HEK293 (cell line): ENCODE data around the gene PPP1R8.

Experiments
- RBAK ChIP-seq: fragments of 450-650 bp; formaldehyde crosslinking; IDR thresholded peaks from 2 replicates; pipeline ENCODE4 v1.5.1; 2016; ENCODE audit warnings: missing biosample characterization, missing genetic modification characterization
- ZFP69B ChIP-seq: fragments of 450-650 bp; formaldehyde crosslinking; IDR thresholded peaks from 2 replicates; pipeline ENCODE4 v1.5.1; 2016; ENCODE audit warnings: missing biosample characterization, missing genetic modification characterization
- ZNF248 ChIP-seq: fragments of 450-650 bp; formaldehyde crosslinking; IDR thresholded peaks from 2 replicates; pipeline ENCODE4 v1.5.1; 2017; ENCODE audit warnings: missing biosample characterization, missing genetic modification characterization
- ZNF391 ChIP-seq: fragments of 450-650 bp; formaldehyde crosslinking; IDR thresholded peaks from 2 replicates; pipeline ENCODE4 v1.5.1; 2016; ENCODE audit warnings: low read depth, missing biosample characterization, missing genetic modification characterization, borderline replicate concordance
- ZNF558 ChIP-seq: fragments of 450-650 bp; formaldehyde crosslinking; IDR thresholded peaks from 2 replicates; pipeline ENCODE4 v1.5.1; 2016; ENCODE audit warnings: missing biosample characterization, missing genetic modification characterization
- ZNF654 ChIP-seq: fragments of 450-650 bp; formaldehyde crosslinking; IDR thresholded peaks from 2 replicates; pipeline ENCODE4 v1.5.1; 2016; ENCODE audit warnings: low read depth, missing biosample characterization, missing genetic modification characterization
- ZNF658 ChIP-seq: fragments of 450-650 bp; formaldehyde crosslinking; IDR thresholded peaks from 2 replicates; pipeline ENCODE4; 2016; ENCODE audit warnings: missing biosample characterization, missing genetic modification characterization
- ZNF747 ChIP-seq: fragments of 450-650 bp; formaldehyde crosslinking; IDR thresholded peaks from 2 replicates; pipeline ENCODE4 v1.5.1; 2016; ENCODE audit warnings: missing biosample characterization, missing genetic modification characterization
- TF ChIP-seq, protein P1 (sequence below): fragments of 450-650 bp; formaldehyde crosslinking; IDR thresholded peaks from 2 replicates; pipeline ENCODE4 v1.5.1; 2016; ENCODE audit warnings: missing biosample characterization, missing genetic modification characterization
- TF ChIP-seq, protein P2 (sequence below): fragments of 450-650 bp; formaldehyde crosslinking; IDR thresholded peaks from 2 replicates; pipeline ENCODE4 v1.5.1; 2016; ENCODE audit warnings: missing biosample characterization, missing genetic modification characterization

DNA sequence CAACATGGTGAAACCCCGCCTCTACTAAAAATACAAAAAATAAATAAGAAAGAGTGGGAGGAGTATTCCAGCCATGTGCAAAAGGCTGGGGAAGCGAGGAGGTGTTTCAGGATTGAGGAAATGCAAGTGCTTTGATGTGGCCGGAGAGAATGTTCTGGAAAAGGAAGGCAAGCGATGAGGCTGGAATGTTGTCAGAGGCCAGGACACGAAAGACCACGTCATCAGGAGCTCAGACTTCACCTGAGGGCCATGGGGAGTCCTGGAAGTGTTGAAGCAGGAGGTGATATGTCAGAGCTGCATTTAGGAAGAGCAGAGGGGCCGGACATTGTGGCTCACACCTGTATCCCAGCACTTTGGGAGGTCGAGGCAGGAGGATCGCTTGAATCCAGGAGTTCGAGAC, 30.9 kb downstream of the PPP1R8 start:
- no peak for TF ChIP-seq RBAK (tag by site-specific recombination)
- no peak for TF ChIP-seq ZFP69B
- TF ChIP-seq, protein P1, sequence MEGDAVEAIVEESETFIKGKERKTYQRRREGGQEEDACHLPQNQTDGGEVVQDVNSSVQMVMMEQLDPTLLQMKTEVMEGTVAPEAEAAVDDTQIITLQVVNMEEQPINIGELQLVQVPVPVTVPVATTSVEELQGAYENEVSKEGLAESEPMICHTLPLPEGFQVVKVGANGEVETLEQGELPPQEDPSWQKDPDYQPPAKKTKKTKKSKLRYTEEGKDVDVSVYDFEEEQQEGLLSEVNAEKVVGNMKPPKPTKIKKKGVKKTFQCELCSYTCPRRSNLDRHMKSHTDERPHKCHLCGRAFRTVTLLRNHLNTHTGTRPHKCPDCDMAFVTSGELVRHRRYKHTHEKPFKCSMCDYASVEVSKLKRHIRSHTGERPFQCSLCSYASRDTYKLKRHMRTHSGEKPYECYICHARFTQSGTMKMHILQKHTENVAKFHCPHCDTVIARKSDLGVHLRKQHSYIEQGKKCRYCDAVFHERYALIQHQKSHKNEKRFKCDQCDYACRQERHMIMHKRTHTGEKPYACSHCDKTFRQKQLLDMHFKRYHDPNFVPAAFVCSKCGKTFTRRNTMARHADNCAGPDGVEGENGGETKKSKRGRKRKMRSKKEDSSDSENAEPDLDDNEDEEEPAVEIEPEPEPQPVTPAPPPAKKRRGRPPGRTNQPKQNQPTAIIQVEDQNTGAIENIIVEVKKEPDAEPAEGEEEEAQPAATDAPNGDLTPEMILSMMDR: no peak
- no peak for TF ChIP-seq ZNF747
- TF ChIP-seq, protein P2, sequence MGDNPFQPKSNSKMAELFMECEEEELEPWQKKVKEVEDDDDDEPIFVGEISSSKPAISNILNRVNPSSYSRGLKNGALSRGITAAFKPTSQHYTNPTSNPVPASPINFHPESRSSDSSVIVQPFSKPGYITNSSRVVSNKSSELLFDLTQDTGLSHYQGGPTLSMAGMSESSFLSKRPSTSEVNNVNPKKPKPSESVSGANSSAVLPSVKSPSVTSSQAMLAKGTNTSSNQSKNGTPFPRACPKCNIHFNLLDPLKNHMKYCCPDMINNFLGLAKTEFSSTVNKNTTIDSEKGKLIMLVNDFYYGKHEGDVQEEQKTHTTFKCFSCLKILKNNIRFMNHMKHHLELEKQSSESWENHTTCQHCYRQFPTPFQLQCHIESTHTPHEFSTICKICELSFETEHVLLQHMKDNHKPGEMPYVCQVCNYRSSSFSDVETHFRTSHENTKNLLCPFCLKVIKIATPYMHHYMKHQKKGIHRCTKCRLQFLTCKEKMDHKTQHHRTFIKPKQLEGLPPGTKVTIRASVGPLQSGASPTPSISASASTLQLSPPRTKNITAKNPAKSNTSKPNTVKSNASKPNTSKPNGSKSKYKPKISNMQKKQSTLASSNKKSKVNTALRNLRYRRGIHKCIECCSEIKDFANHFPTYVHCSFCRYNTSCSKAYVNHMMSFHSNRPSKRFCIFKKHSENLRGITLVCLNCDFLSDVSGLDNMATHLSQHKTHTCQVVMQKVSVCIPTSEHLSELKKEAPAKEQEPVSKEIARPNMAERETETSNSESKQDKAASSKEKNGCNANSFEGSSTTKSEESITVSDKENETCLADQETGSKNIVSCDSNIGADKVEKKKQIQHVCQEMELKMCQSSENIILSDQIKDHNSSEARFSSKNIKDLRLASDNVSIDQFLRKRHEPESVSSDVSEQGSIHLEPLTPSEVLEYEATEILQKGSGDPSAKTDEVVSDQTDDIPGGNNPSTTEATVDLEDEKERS (tag by site-specific recombination): no peak
- no peak for TF ChIP-seq ZNF391 (tag by site-specific recombination)
- TF ChIP-seq ZNF658 (tag by site-specific recombination): no peak
- TF ChIP-seq ZNF248: no peak
- TF ChIP-seq ZNF558 (tag by site-specific recombination): no peak
- TF ChIP-seq ZNF654 (tag by site-specific recombination): no peak
